HG03280 (cell line): ENCODE measurements around the gene FMO5.
"Not testable (repeated sequence)": the region's sequence is repeated elsewhere in the genome, so short reads cannot be mapped to it uniquely, and the experiment has no call there.

Experiments used
- ATAC-seq: cut with Tn5 transposase; IDR thresholded peaks from one replicate; pipeline ENCODE4 v1.9.1; 2021; ENCODE audit warnings: mild to moderate bottlenecking, moderate library complexity; ENCODE audit not compliant: unreplicated experiment

Gene FMO5

DNA sequence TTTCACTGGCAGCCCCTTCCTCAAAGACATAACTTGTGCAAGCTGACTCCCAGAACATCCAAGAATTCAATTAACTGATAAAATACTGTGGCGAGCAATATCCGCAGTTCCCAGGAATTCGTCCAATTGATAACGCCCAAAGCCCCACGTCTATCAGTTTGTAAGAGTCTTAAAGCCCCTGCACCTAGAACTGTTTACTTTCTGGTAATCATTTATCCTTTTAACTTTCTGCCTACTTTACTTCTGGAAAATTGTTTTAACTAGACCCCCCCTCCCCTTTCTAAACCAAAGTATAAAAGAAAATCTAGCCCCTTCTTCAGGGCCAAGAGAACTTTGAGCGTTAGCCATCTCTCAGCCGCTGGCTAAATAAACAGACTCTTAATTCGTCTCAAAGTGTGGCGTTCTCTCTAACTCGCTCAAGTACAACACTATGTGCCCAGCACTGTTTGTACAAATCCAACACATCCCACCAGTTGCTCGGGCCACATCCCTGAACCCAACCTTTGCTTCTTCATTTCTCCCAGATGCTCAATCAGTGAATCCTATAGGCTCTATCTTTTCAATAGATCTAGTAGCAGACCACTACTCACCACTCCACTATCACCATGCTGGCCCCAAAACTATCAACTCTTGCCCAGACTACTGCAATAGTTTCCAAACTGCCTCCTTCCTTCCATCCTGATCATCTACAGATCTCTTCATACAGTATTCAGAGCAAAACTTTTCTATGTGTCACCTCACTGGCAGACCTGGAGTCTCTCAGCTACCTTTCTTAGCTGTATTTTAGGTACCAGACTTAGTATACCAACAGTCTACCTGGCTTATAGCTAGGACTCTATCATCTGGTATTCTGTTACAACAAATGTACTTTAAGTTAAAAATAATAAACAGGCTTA lies 14.0 kb upstream of the FMO5 start:
- no peak for ATAC-seq

DNA sequence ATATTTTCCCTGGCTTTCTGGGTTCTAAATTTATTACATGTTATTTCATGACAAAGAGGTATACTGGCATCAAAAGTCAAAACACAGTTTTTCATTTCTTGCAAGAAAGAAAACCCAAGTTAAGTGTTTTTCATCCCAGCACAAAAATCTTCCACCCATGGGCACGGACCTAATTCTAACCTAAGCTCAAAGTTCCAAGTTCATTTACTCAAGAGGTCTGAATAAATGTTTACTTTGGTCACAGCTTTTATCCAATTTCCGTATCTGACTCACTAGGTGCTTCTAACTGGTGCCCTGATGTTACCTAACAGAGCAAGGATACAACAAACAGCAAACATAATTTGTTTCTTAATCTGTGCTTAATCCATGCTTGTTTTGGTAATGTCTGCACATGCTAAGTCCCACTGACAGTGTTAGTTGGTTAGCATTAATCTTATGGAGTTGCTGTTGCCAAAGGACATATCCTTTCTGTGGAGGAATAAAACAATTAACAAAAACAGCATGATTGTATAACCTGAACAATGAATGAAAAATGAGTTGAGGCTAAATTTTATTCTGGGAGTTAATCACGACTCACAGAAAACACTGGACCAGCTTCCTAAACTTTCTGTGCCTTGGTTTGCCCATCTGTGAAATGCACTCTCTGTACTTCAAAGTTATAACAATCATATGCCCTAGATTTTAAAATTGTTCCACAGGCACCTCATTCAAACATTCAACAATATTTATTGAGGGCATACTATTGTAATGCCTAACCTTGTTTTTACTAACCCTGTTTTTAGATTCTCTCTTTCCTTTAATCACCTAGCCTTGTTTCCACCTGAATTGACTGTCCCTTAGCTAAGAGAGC lies 13.1 kb upstream of the FMO5 start:
- no peak for ATAC-seq

DNA sequence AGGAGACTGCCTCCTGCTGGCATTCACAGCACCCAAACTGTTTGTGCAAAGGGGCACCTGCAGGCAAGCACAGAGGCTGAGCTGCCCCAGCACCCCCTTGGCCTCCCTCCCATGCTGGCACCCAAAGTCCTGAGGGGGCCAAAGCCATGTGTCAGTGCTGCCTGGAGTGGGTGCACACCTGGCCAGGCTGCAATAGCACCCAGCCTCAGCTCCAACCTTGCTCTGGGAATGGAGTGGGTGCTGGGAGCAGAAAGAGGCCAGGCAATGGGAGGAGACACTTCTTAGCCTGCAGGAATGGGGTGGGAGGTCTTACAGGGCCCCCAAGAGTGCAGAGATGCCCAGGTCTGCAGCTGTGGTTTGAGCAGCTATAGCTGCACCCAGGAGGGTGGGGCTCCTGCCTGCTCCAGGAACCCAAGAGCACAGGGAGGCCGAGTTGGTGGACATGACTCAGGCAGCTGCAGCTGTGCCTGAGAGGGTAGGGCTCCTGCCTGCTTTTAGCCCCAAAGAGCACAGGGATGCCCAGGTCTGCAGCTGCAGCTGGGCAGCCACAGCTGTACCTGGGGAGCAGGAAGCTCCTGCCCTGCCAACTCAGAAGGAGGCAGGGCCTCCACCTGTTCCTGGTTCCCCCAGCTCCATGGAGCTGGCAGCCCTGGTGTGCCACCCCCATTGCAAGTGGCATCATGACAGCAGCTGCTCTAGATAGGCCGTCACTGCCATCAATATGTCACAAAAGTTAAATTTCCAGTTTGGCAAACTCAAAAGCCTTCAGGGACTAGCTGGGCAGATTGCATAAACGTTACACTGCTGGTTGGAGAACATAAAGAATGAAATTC lies 12.0 kb upstream of the FMO5 start:
- ATAC-seq: no peak

DNA sequence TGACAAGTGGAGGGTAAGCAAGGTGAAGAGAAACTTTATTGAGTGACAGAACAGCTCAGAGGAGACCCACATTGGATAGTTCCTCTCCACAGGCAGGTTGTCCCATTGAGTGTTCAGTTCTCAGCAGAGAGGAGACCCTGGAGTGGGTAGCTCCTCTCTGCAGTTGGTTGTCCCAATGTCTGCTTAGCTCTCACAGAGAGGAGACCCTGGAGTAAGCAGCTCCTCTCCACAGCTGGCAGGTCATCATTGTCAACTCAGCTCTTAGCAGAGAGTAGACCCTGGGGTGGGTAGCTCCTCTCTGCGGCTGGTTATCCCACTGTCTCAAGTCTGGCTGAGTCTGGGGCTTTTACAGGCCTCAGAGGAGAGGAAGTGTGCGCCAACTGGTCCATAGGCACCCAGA lies 11.3 kb upstream of the FMO5 start:
- ATAC-seq: no peak

DNA sequence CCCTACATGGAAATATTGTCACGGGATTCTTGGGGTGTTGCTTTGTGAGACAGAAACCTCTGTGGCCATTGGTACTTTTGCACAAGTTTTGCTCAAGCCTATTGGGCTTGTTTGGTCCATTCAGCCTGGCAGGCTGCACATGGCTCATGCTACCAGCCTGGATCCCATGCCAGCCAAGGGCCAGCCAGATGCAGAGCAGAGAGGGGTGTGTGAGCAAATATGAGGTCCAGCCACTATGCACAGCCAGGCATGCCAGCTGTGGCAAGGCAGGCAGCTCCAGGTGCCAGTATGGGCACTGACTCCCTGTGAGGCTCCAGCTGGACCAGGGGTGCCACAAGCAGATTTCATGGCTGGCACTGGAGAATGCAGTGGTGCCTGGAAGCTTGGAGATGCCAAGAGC lies 10.7 kb upstream of the FMO5 start:
- ATAC-seq: no peak

DNA sequence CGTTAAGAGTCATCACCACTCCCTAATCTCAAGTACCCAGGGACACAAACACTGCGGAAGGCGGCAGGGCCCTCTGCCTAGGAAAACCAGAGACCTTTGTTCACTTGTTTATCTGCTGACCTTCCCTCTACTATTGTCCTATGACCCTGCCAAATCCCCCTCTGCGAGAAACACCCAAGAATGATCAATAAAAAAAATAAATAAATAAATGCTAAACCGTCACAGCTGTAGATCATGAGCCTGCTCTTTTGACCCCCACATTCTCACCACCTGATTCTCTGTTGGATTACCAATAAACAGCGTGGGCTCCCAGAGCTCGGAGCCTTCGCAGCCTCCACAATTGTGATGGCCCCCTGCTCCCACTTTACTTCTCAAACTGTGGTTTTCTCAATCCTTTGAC lies 8.8 kb upstream of the FMO5 start:
- ATAC-seq: not testable (repeated sequence)

DNA sequence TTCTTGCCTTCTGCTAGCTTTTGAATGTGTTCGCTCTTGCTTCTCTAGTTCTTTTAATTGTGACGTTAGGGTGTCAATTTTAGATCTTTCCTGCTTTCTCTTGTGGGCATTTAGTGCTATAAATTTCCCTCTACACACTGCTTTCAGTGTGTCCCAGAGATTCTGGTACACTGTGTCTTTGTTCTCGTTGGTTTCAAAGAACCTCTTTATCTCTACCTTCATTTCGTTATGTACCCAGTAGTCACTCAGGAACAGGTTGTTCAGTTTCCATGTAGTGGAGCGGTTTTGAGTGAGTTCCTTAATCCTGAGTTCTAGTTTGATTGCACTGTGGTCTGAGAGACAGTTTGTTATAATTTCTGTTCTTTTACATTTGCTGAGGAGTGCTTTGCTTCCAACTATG lies 5.9 kb upstream of the FMO5 start:
- not testable (repeated sequence) for ATAC-seq

DNA sequence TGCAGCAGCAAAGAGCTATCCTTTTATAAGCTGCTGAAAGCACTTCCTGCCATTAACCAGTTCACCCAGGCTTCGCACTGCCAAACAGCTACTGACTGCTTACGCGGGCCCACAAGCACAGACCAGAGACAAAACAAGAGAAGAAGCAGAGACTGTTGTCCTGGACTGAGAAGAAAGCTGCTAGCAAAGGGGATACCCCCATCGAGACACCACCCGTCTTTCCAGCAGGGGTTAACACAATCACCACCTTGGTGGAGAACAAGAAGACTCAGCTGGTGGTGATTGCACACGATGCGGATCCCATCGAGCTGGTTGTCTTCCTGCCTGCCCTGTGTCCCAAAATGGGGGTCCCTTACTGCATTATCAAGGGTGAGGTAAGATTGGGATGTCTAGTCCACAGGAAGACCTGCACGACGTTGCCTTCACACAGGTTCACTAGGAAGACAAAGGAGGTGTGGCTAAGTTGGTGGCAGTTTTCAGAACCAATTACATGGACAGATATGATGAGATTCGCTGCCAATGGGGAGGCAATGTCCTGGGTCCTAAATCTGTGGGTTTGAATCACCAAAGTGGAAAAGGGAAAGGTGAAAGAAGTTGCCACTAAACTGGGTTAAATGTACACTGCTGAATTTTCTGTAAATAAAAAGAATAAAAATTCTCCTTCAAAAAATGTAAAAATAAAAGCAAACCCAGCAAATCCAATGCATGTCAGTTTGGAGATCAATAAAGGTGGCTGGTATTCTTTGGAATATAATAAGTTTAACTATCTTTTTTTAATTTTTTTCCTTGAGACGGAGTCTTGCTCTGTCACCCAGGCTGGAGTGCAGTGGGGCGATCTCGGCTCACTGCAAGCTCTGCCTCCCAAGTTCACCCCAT lies 1.2 kb downstream of the FMO5 start:
- no peak for ATAC-seq

DNA sequence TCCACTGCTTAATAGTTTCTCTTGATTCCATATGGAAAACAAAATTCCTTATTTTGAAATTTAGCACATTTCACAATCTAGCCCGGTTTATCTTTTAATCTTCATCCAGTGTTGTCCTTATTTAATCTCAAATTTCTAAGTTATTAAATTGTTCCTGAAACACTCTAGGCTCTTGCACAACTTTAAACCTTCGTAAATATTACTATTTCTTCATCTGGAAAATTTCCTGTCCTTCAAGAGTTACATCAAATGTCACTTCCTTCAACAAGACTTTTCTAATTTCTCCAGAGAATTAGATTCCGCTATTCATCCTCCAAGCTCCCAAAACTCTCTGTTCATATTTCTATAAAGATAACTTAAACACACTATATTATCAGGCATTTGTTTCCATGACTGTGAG lies 6.5 kb downstream of the FMO5 start:
- no peak for ATAC-seq

DNA sequence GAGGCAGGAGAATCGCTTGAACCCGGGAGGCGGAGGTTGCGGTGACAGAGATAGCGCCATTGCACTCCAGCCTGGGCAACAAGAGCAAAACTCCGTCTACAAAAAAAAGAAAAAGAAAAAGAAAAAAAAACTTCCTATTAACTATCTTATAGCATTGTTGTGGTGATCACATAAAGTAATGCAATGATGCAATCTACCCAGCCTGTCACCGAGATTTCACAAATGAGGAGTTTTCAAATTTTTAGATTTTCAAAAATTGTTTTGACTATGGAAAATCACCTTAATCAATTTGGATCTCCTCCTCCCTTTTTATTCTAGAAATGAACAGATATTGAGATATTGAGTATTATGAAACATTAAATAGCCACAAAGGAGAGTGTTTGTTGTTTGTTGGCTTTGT lies 8.0 kb downstream of the FMO5 start:
- no peak for ATAC-seq

DNA sequence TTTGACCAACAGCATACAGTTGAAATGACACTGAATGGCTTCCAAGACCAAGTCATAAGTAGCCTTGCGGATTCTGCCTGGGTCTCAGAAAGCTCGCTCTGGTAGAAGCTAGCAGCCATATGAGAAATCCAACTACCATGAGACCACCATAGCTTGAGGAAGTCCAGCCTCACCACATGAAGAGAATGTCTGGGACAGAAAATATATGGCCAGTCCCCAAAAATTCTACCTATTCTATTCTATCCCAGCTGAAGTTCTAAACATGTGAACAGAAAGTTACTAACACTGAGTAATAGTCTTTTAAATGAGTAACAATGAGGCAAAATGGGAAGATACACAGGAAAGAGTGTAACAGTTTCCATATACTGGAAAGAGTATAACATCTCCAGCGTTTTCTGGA lies 9.0 kb downstream of the FMO5 start:
- no peak for ATAC-seq

DNA sequence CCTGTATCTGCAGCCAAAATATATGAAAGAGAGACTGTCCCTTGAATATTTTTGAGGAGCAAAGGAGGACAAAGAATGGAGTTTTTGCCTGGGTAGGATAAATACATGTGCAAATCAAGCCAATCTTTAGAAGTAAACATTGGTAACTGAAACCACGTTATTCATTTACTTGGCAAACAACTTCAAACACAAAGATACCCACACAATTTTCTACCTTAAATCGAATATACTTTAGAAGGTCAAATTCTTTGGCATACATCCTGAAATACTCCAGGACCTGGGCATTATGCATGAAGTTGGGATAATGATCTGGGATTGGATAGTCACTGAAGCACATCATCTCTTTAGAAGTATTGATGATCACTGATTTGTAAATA lies 9.6 kb downstream of the FMO5 start:
- ATAC-seq: no peak

DNA sequence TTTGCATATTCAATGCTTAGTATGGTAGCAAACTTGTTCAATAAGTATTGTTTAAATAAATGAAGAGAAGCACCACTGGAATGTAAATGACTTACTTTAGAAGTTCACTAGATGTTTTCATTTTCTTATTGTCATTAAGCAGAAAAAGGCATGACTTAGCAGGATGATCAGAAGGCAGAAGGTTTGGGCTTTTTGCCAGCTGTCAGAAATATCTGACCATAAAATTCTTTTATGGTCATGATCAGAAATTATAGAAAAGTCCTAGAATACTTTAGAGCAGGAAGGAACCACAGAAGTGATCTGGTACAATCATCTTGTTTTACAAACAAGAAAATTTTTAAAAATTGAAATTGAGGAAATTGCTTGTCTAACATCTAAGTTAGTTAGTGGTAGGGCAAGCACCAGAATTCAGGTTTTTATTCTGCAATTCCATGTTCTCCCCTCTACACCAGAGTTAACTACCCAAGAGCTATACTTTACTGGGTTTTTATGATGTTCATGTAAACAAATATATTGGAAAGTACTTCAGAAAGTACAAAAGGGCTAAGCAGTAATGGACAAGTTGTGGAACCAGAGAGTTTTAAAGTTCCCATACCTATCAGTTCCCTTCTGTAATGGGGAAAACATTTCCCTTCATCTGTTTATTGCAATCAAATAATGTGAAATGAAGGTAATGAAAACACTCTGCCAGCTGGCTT lies 10.1 kb downstream of the FMO5 start:
- ATAC-seq: no peak

DNA sequence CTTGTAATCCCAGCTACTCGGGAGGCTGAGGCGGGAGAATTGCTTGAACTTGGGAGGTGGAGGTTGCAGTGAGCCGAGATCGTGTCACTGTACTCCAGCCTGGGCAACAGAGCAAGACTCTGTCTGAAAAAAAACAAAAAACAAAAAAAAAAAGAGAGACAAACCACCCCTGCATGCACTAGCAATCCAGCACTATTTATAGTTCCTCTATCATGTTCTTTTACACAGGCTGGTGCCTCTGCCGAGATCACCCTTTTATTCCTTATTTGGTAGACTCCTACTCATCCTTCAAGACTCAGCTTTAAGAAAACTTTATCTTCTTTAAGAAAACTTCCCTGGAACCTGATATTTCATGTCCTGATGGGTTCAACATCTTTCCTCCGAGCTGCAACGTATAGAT lies 10.8 kb downstream of the FMO5 start:
- no peak for ATAC-seq

DNA sequence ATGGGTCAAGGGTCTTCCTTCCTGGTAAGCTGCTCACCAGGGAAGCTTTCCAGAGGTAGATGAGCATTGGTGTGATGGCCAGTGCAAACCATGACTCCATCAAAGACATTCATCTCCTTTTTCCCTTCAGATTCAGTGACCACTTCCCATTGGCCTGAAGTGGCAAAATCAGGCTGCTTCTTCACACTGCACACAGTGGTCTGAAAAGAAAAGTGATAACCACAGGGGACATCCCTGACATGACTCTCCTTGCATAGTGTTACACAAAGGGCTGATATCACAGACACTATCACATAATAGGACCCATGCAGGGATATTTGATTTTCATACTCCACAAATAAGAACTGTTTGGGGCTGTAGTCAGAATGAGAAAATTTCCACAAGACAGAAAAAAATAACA lies 11.9 kb downstream of the FMO5 start:
- ATAC-seq: no peak

DNA sequence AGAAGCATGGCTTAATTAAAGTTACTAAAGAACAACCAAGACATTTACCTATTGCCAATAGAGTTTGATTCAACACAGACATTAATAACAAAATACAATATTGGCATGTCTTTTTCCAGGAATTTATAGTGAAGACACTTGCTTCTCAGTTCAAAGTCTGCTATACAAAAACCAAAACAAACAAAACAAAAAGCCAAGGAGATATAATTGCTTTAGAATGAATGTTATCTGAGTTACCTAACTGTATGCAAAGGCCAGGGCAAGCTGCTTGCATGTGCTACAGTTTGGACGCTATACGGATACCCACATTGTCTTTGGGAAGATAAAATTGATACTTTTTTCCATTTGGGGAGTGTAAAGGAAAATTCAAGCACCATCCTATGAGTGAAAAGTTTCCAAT lies 13.6 kb downstream of the FMO5 start:
- ATAC-seq: no peak

DNA sequence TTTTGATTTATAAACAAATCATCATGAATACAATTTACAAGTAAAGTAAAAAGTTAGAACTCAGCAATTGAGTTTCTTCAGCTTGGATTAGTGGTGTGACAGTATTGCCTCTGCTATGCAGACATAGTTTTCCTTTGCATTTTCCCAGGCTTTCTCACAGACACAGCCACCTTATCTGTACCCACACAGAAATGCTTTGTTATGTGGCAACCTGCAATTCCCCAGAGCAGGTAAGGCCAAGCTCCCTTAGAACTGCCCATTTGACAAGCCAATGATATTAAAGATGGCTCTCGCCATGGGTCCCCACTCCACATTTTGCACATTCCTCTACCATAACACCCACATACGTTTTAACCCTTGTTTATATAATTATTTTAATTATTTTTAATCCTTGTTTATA lies 14.2 kb downstream of the FMO5 start:
- ATAC-seq: no peak

DNA sequence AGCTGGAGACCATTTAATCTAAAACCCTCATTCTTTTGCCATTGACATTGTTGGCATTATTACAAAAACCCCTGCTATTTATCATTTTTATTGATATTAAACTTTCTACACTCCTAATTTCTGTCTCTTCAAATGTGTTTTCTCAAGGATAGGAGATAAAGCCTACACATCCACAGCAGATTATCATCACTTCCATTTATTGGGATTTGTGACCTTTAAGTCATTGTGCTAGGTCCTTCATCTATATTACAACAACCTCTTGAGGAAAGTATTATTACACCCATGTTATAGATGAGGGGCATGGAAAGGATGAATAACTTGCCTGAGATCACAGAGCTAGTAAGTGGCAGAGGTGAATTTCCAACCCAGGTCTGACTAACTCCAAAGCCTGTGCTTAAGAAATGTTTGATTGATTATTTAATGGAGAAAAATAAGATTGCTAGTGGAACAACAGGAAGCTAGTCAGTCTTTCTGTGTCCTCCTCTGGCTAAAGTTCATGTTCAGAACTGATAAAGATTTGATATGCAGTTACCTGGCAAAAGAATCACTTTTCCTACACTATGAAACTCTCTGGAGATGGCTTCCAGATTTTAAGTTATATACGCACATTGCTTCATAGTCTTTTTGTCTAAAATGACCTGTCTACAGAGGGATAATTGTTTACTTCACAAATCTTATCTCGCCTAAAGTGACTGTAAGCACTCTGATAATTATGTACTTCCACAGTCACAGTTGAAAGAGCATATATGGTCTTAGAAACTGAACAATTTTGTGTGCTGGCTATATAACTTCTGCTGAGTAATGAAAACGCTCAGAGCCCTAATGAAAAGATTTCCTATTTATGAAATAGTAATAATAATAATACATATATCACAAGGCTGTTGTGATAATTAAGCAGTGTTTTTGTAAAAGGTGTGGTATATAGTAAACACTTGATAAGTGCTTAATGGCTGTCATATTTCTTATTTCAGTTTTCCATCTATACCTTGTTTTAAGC lies 15.0 kb downstream of the FMO5 start:
- ATAC-seq: no peak

DNA sequence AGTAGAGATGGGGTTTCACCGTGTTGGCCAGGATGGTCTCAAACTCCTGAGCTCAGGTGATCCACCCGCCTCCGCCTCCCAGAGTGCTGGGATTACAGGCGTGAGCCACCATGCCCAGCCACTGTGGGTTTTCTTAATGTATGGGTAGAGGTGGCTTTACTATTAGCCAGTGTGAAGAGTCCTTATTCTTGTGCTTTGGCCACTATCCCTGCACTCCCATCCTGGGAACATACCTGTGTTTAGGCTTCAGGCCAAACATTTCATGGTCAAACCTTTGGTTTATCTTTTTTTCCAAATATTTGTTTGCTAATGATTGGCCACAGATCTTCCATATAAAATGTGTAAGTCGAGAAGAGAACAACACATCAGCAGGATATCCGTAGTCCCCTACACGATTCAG lies 16.5 kb downstream of the FMO5 start:
- no peak for ATAC-seq
